WTC11 (cell line): ENCODE measurements around the gene ADAD2. TPM values are rescaled to one million over a fixed set of nuclear protein-coding genes. Genes with fewer than 3 reads are reported as not detected.
"Not testable (repeated sequence)": the region's sequence is repeated elsewhere in the genome, so short reads cannot be mapped to it uniquely, and the experiment has no call there.

Experiments used
- ATAC-seq: fragments of 200-7000 bp; cut with Tn5 transposase; 2 replicates; pipeline ENCODE4 v1.10.0; 2021; ENCODE audit warnings: mild to moderate bottlenecking, moderate library complexity
- CTCF ChIA-PET: fragments of 300-600 bp; sonication (Branson Sonifier 250); formaldehyde crosslinking; loops from one replicate; lab custom pipeline; 2021; ENCODE audit warnings: antibody characterized with exemption; lab: Charles Lee
- POLR2A ChIA-PET: fragments of 350-600 bp; sonication (Branson Sonifier 250); formaldehyde crosslinking; loops from one replicate; lab custom pipeline; 2021; ENCODE audit warnings: antibody characterized with exemption; lab: Charles Lee
- DNase-seq: peaks from one replicate; pipeline ENCODE4 v3.0.0; 2021; ENCODE audit warnings: low spot score
- H3K27ac Mint-ChIP-seq: 2 replicates; pipeline ENCODE4 v1.8.0; 2021; ENCODE audit warnings: mixed read lengths
- H3K27me3 Mint-ChIP-seq: 2 replicates; pipeline ENCODE4 v1.8.0; 2021; ENCODE audit warnings: low read depth, mild to moderate bottlenecking, moderate library complexity, mixed read lengths
- H3K36me3 Mint-ChIP-seq: 2 replicates; pipeline ENCODE4 v1.8.0; 2021; ENCODE audit warnings: mixed read lengths
- H3K4me1 Mint-ChIP-seq: 2 replicates; pipeline ENCODE4 v1.8.0; 2022; ENCODE audit warnings: mixed read lengths
- H3K4me3 Mint-ChIP-seq: 2 replicates; pipeline ENCODE4 v1.8.0; 2021; ENCODE audit warnings: mild to moderate bottlenecking, moderate library complexity, mixed read lengths
- H3K9me3 Mint-ChIP-seq: 2 replicates; pipeline ENCODE4 v1.8.0; 2021; ENCODE audit warnings: mixed read lengths
- ATF6 ChIP-seq: sonication (generic); formaldehyde crosslinking; IDR thresholded peaks from 2 replicates; pipeline ENCODE4 v1.8.1; 2023; ENCODE audit warnings: mild to moderate bottlenecking, missing genetic modification reagents
- CBFB ChIP-seq: sonication (generic); formaldehyde crosslinking; IDR thresholded peaks from 2 replicates; pipeline ENCODE4 v1.8.1; 2022; ENCODE audit warnings: mild to moderate bottlenecking, low read depth, missing genetic modification reagents
- CREM ChIP-seq: sonication (generic); formaldehyde crosslinking; IDR thresholded peaks from 2 replicates; pipeline ENCODE4 v1.8.1; 2022; ENCODE audit warnings: mild to moderate bottlenecking, missing genetic modification reagents, moderate library complexity
- IRF2 ChIP-seq: sonication (generic); formaldehyde crosslinking; IDR thresholded peaks from 2 replicates; pipeline ENCODE4 v1.8.0; 2022; ENCODE audit warnings: low read depth, missing genetic modification reagents, borderline replicate concordance
- MYBL2 ChIP-seq: sonication (generic); formaldehyde crosslinking; IDR thresholded peaks from 2 replicates; pipeline ENCODE4 v1.8.1; 2023; ENCODE audit warnings: mild to moderate bottlenecking, moderate library complexity, missing genetic modification reagents
- NR3C1 ChIP-seq: sonication (generic); formaldehyde crosslinking; conservative IDR thresholded peaks from 2 replicates; pipeline ENCODE4 v1.8.1; 2023; ENCODE audit warnings: low read depth, mild to moderate bottlenecking, missing genetic modification reagents
- PRRX2 ChIP-seq: fragments of 250-450 bp; sonication (Bioruptor Pico); IDR thresholded peaks from 2 replicates; pipeline ENCODE4 v1.8.0; 2021; ENCODE audit warnings: mild to moderate bottlenecking
- SP1 ChIP-seq: sonication (generic); formaldehyde crosslinking; conservative IDR thresholded peaks from 2 replicates; pipeline ENCODE4 v1.8.1; 2022; ENCODE audit warnings: missing genetic modification reagents
- TCF7 ChIP-seq: sonication (generic); formaldehyde crosslinking; IDR thresholded peaks from 2 replicates; pipeline ENCODE4 v1.8.0; 2022; ENCODE audit warnings: mild to moderate bottlenecking, low read depth, missing genetic modification reagents, moderate library complexity
- TEAD1 ChIP-seq: sonication (generic); formaldehyde crosslinking; IDR thresholded peaks from 2 replicates; pipeline ENCODE4 v1.8.0; 2022; ENCODE audit warnings: mild to moderate bottlenecking, missing genetic modification reagents
- ZNF532 ChIP-seq: fragments of 250-450 bp; sonication (Bioruptor Pico); IDR thresholded peaks from 2 replicates; pipeline ENCODE4 v1.9.0; 2021; ENCODE audit warnings: mild to moderate bottlenecking, borderline replicate concordance
- ZNF671 ChIP-seq: fragments of 250-450 bp; sonication (Bioruptor Pico); IDR thresholded peaks from 2 replicates; pipeline ENCODE4 v1.8.0; 2021; ENCODE audit warnings: mild to moderate bottlenecking
- total RNA-seq: library from RNA; stranded (reverse); gene quantifications from 3 replicates; pipeline ENCODE4 v1.2.3, GENCODE V29; 2021
- TF ChIP-seq, protein P1 (sequence below): fragments of 250-450 bp; sonication (Bioruptor Pico); IDR thresholded peaks from 2 replicates; pipeline ENCODE4 v1.8.0; 2021; ENCODE audit warnings: mild to moderate bottlenecking

ADAD2 gene
- total RNA-seq, 1 experiment from 2014 or later: 1.6 TPM

GRCh38 chr16:84199097-84199496 lies 8.1 kb downstream of the ADAD2 start (continued):
- TF ChIP-seq, protein P1, sequence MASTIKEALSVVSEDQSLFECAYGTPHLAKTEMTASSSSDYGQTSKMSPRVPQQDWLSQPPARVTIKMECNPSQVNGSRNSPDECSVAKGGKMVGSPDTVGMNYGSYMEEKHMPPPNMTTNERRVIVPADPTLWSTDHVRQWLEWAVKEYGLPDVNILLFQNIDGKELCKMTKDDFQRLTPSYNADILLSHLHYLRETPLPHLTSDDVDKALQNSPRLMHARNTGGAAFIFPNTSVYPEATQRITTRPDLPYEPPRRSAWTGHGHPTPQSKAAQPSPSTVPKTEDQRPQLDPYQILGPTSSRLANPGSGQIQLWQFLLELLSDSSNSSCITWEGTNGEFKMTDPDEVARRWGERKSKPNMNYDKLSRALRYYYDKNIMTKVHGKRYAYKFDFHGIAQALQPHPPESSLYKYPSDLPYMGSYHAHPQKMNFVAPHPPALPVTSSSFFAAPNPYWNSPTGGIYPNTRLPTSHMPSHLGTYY (CRISPR knock-in tag): no peak
- TF ChIP-seq CREM (CRISPR knock-in tag): no peak
- TF ChIP-seq ZNF532 (CRISPR knock-in tag): no peak

GRCh38 chr16:84199861-84200260 lies 8.9 kb downstream of the ADAD2 start:
- Mint-ChIP-seq H3K4me3 (no peak overlapping the region), H3K27ac (no peak overlapping the region), H3K36me3 (no peaks in the 10 kb centered on the region), H3K27me3 (no peaks in the 10 kb centered on the region), H3K4me1 (0 out of 2 replicates have a peak, but pooled peaks cover 3% of the 10 kb centered on the region), H3K9me3 (peaks cover 3% of the 10 kb centered on the region; the same call in 1 of the 2 replicates)
- ATAC-seq: no peak
- TF ChIP-seq CBFB (CRISPR knock-in tag) (no peak), TEAD1 (CRISPR knock-in tag) (no peak), PRRX2 (CRISPR knock-in tag) (no peak), CREM (CRISPR knock-in tag) (no peak), SP1 (CRISPR knock-in tag) (no peak), IRF2 (no peak), MYBL2 (no peak), ATF6 (CRISPR knock-in tag) (no peak), TCF7 (CRISPR knock-in tag) (no peak), ZNF671 (no peak), NR3C1 (no peak)
- ChIA-PET POLR2A (interaction anchor here (0.5 kb wide), 1 partner anchor 254 kb away, joined by 3 read pairs; no protein-coding TSS in a partner anchor), CTCF (interaction anchor here (0.8 to 1.5 kb wide), 2 partner anchors 13 kb away, joined by 3 to 16 read pairs; partner anchors contain the start of gene TAF1C)
- DNase-seq: no peak

DNA sequence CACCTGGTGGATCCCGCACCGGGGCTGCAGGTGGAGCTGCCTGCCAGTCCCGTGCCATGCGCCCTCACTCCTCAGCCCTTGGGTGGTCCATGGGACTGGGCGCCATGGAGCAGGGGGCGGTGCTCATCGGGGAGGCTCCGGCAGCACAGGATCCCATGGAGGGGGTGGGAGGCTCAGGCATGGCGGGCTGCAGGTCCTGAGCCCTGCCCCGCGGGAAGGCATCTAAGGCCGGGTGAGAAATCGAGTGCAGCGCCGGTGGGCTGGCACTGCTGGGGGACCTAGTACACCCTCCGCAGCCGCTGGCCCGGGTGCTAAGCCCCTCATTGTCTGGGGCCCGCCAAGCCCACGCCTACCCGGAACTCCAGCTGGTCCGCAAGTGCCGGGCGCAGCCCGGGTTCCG lies 13.6 kb downstream of the ADAD2 start:
- H3K9me3 Mint-ChIP-seq, ATAC-seq, H3K36me3 Mint-ChIP-seq, DNase-seq, H3K27ac Mint-ChIP-seq, H3K4me1 Mint-ChIP-seq, H3K4me3 Mint-ChIP-seq, POLR2A ChIA-PET, H3K27me3 Mint-ChIP-seq: not testable (repeated sequence)
- CTCF ChIA-PET: interaction anchor here (0.7 to 1.7 kb wide), 2 partner anchors 18 to 73 kb away, joined by 3 to 9 read pairs; partner anchors contain the start of gene TAF1C

GRCh38 chr16:84205123-84205522 lies 14.2 kb downstream of the ADAD2 start:
- H3K27ac Mint-ChIP-seq, H3K9me3 Mint-ChIP-seq, ATAC-seq, H3K4me1 Mint-ChIP-seq, H3K4me3 Mint-ChIP-seq, H3K36me3 Mint-ChIP-seq, H3K27me3 Mint-ChIP-seq, POLR2A ChIA-PET, DNase-seq: not testable (repeated sequence)
- CTCF ChIA-PET: interaction anchor here (1.7 kb wide), 1 partner anchor 18 kb away, joined by 9 read pairs; the partner anchor contains the start of gene TAF1C
